ENCODE results near the gene DHX40. TPM values are rescaled to one million over a fixed set of nuclear protein-coding genes. Genes with fewer than 3 reads are reported as not detected.

Gene DHX40
- total and polyA plus RNA-seq, 2 of the 13 experiments (the other 11 are each of a cell fraction or from before 2014, with no cell fraction given): 22.2 to 37.0 TPM

GRCh38 chr17:59619298-59620063 is 54.1 kb downstream of the DHX40 start, which contains the start of gene CLTC (continued):
- TF ChIP-seq IRF2 (CRISPR knock-in tag; IDR thresholded peaks at IDR 0.05) (peak; percentile 70), PAX8 (CRISPR knock-in tag; IDR thresholded peaks at IDR 0.05; ENCODE audit: borderline replicate concordance) (no peak), RFXANK (CRISPR knock-in tag; IDR thresholded peaks at IDR 0.05) (peak; percentile 84; the same call in 1 of the 2 replicates), RFXAP (CRISPR knock-in tag; IDR thresholded peaks at IDR 0.05; ENCODE audit: borderline replicate concordance) (peak; percentile 44; the same call in 1 of the 2 replicates), IRF9 (CRISPR knock-in tag; IDR thresholded peaks at IDR 0.05; ENCODE audit: borderline replicate concordance) (peak; percentile 86), ZKSCAN1 (IDR thresholded peaks at IDR 0.05; ENCODE audit: low read length) (peak; percentile 54; the same call in 1 of the 2 replicates), ZNF639 (CRISPR knock-in tag; conservative IDR thresholded peaks at IDR 0.05) (peak; percentile 97), ZNF326 (CRISPR knock-in tag; IDR thresholded peaks at IDR 0.05; ENCODE audit: borderline replicate concordance) (no peak; the same call in 1 of the 2 replicates), TCF7 (IDR thresholded peaks at IDR 0.05; ENCODE audit: low read depth) (no peak), TAF15 (IDR thresholded peaks at IDR 0.05; ENCODE audit: low read depth, low read length, poor library complexity, severe bottlenecking) (peak; percentile 97), IKZF4 (CRISPR knock-in tag; IDR thresholded peaks at IDR 0.05; ENCODE audit: borderline replicate concordance, low read depth, not compliant biosample characterization) (no peak), ZFYVE20 (CRISPR knock-in tag; IDR thresholded peaks at IDR 0.05; ENCODE audit: borderline replicate concordance, low read depth) (no peak; the same call in 1 of the 2 replicates), ZFX (CRISPR knock-in tag; IDR thresholded peaks at IDR 0.05; ENCODE audit: low read depth) (peak; percentile 88), ZNF513 (CRISPR knock-in tag; conservative IDR thresholded peaks at IDR 0.05) (no peak), HNRNPH1 (optimal IDR thresholded peaks at IDR 0.05; ENCODE audit: low read depth, low read length) (no peak), USF2 (IDR thresholded peaks at IDR 0.05; ENCODE audit: low read depth, low read length) (peak; percentile 79), USF2 (CRISPR knock-in tag; IDR thresholded peaks at IDR 0.05; ENCODE audit: borderline replicate concordance) (peak; percentile 93), HMGXB4 (CRISPR knock-in tag; IDR thresholded peaks at IDR 0.05; ENCODE audit: borderline replicate concordance in 1 of 2, low read depth in 1 of 2) (peak; percentile 79 to 93), SIN3B (IDR thresholded peaks at IDR 0.05; ENCODE audit: low read length) (peak; percentile 74; the same call in 1 of the 2 replicates), ZNF543 (CRISPR knock-in tag; IDR thresholded peaks at IDR 0.05) (peak; percentile 99), MEF2D (CRISPR knock-in tag; IDR thresholded peaks at IDR 0.05) (peak; percentile 85)

Measured in HepG2 (cell line).